ENCODE data around the gene KCTD21.

GRCh38 chr11:78181185-78181584, 7.2 kb downstream of the KCTD21 start:
- TF ChIP-seq CTCF (IDR thresholded peaks at IDR 0.05; ENCODE audit: insufficient read depth, low read length, poor library complexity, severe bottlenecking) (no peak), EZH2phosphoT487 (conservative IDR thresholded peaks at IDR 0.05; ENCODE audit: low read length) (no peak)
